CD4-positive, alpha-beta T cell (primary cell): ENCODE measurements around the gene SLC25A51. TPM values are rescaled to one million over a fixed set of nuclear protein-coding genes. Genes with fewer than 3 reads are reported as not detected.

Experiments
- ATAC-seq: fragments of 200-7000 bp; cut with Tn5 transposase; one replicate; pipeline ENCODE4 v1.10.0; 2022; ENCODE audit warnings: mild to moderate bottlenecking; ENCODE audit not compliant: poor library complexity
- CTCF ChIA-PET: fragments of 350-600 bp; sonication (Branson Sonifier 250); formaldehyde crosslinking; loops from one replicate; lab custom pipeline; 2021; ENCODE audit warnings: antibody characterized with exemption, inconsistent platforms; lab: Charles Lee
- POLR2A ChIA-PET: fragments of 350-600 bp; sonication (Branson Sonifier 250); formaldehyde crosslinking; loops from one replicate; lab custom pipeline; 2021; ENCODE audit warnings: antibody characterized with exemption, inconsistent platforms; lab: Charles Lee
- DNase-seq, 14 experiments: peaks; one replicate each; pipeline ENCODE4 v3.0.0-alpha.2; 2013 to 2020; ENCODE audit warnings: mixed read lengths in 2 of 14
- H3K27ac ChIP-seq, 2 donors: one replicate each; pipeline versions ENCODE4 v1.5.1 to v1.7.0; 2013; ENCODE audit warnings: low read length in 2 of 2, low read depth in 1 of 2, mild to moderate bottlenecking in 1 of 2
- H3K27me3 ChIP-seq, 2 experiments: 1 replicate in 1 of 2; 2 replicates in 1 of 2; pipeline versions ENCODE4 v1.6.1 to v1.7.0; 2013; ENCODE audit warnings: low read length in 2 of 2, control low read depth in 1 of 2, mild to moderate bottlenecking in 1 of 2, moderate library complexity in 1 of 2; ENCODE audit not compliant: insufficient read depth in 2 of 2, control insufficient read depth in 1 of 2
- H3K36me3 ChIP-seq: one replicate; pipeline ENCODE4 v1.6.1; 2013; ENCODE audit warnings: low read length, control low read depth; ENCODE audit not compliant: insufficient read depth
- H3K4me1 ChIP-seq: one replicate; pipeline ENCODE4 v1.6.1; 2013; ENCODE audit warnings: low read length, control low read depth; ENCODE audit not compliant: insufficient read depth
- H3K4me3 ChIP-seq: one replicate; pipeline ENCODE4 v1.5.1; 2013; ENCODE audit warnings: mild to moderate bottlenecking, low read length, moderate library complexity
- H3K9me3 ChIP-seq, 2 experiments: 1 replicate in 1 of 2; 2 replicates in 1 of 2; pipeline versions ENCODE4 v1.6.1 to v1.7.0; 2013; ENCODE audit warnings: low read length in 2 of 2, mild to moderate bottlenecking in 2 of 2, control low read depth in 1 of 2, moderate library complexity in 1 of 2; ENCODE audit not compliant: control insufficient read depth in 1 of 2, insufficient read depth in 1 of 2
- H3K27ac Mint-ChIP-seq: one replicate; pipeline ENCODE4 v1.8.0; 2020; ENCODE audit warnings: mixed read lengths
- H3K27me3 Mint-ChIP-seq: one replicate; pipeline ENCODE4 v1.8.0; 2021; ENCODE audit warnings: mixed read lengths
- H3K36me3 Mint-ChIP-seq: one replicate; pipeline ENCODE4 v1.8.0; 2021; ENCODE audit warnings: low read depth, mixed read lengths
- H3K4me1 Mint-ChIP-seq: one replicate; pipeline ENCODE4 v1.8.0; 2021; ENCODE audit warnings: low read depth, mixed read lengths
- H3K4me3 Mint-ChIP-seq: one replicate; pipeline ENCODE4 v1.8.0; 2020; ENCODE audit warnings: mild to moderate bottlenecking, mixed read lengths
- H3K9me3 Mint-ChIP-seq: one replicate; pipeline ENCODE4 v1.8.0; 2020; ENCODE audit warnings: mixed read lengths
- intact Hi-C, 2 experiments: fragments of 100-400 bp; cut with DNase I in 1 of 2; cut with micrococcal nuclease in 1 of 2; formaldehyde crosslinking; loops; one replicate each; pipeline versions ENCODE4 v1.15.1 to v1.9.0; 2023 to 2025; cut with DNase I, micrococcal nuclease
- total RNA-seq, 174 experiments: library from RNA in 2 of 174; stranded (reverse) in 2 of 174; gene quantifications; one replicate each; pipeline ENCODE4 v1.2.3 and lab custom pipeline; 2021 to 2026
- TF ChIP-seq, protein P1 (sequence below): fragments of 200-600 bp; IDR thresholded peaks from one replicate; pipeline ENCODE4 v1.8.0; 2022; ENCODE audit warnings: antibody characterized with exemption, mild to moderate bottlenecking

Gene SLC25A51
- total RNA-seq, 2 experiments from 2014 or later, result 13.3 to 13.8 TPM

DNA sequence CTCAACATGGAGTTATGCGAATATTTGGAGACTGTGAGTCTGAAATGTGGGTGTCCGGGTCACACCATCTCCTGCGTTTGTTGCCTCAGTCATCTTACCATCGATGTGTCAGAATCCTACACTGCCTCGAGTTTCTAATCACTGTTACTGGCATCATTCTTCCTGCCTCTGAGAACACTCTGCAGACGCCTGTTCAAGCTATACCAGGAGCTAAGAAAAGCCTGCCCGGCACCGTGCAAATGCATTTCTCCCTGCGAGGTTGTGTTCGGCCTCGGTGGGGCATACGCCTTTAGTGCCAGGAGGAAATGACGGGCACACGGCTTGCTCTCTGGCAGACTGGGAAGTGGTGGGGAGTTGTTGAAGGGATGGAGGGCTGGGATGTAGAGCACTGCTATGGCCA lies 31.2 kb upstream of the SLC25A51 start:
- ATAC-seq (no peak), DNase-seq (no peak)
- Histone ChIP-seq H3K9me3 (no peaks in the 10 kb centered on the region), H3K27ac (no peak overlapping the region), H3K4me1 (no peaks in the 10 kb centered on the region), H3K27me3 (no peaks in the 10 kb centered on the region), H3K36me3 (no peaks in the 10 kb centered on the region), H3K4me3 (no peak overlapping the region)
- POLR2A ChIA-PET, result no interaction called here
- H3K27ac Mint-ChIP-seq, result no peak overlapping the region
- H3K4me1 Mint-ChIP-seq, result no peaks in the 10 kb centered on the region
- no peaks in the 10 kb centered on the region for H3K27me3 Mint-ChIP-seq
- H3K4me3 Mint-ChIP-seq, result no peak overlapping the region
- H3K9me3 Mint-ChIP-seq, result no peaks in the 10 kb centered on the region
- intact Hi-C loops, result loop anchor here in 1 of 2 experiments (10.0 kb wide), 1 partner anchor 60 kb away; no protein-coding TSS in a partner anchor
- TF ChIP-seq, protein P1, sequence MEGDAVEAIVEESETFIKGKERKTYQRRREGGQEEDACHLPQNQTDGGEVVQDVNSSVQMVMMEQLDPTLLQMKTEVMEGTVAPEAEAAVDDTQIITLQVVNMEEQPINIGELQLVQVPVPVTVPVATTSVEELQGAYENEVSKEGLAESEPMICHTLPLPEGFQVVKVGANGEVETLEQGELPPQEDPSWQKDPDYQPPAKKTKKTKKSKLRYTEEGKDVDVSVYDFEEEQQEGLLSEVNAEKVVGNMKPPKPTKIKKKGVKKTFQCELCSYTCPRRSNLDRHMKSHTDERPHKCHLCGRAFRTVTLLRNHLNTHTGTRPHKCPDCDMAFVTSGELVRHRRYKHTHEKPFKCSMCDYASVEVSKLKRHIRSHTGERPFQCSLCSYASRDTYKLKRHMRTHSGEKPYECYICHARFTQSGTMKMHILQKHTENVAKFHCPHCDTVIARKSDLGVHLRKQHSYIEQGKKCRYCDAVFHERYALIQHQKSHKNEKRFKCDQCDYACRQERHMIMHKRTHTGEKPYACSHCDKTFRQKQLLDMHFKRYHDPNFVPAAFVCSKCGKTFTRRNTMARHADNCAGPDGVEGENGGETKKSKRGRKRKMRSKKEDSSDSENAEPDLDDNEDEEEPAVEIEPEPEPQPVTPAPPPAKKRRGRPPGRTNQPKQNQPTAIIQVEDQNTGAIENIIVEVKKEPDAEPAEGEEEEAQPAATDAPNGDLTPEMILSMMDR, result no peak
- no peaks in the 10 kb centered on the region for H3K36me3 Mint-ChIP-seq
- CTCF ChIA-PET, result no interaction called here

DNA sequence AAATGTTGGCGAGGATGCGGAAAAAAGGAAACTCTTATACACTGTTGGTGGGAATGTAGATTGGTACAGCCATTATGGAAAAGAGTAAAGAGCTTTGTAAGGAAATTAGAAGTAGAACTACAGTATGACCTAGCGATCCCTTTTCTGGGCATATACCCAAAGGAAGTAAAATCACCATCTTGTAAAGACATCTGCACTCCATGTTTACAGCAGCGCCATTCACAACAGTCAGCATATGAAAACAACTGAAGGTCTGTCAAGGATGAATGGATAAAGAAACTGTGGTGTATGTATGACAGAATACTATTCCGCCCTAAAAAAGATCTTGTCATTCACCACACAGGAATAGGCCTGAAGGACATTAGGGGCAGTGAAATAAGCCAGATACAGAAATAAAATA lies 27.7 kb upstream of the SLC25A51 start:
- TF ChIP-seq, protein P1, result no peak
- ChIA-PET POLR2A (no interaction called here), CTCF (interaction anchor here (0.9 kb wide), 1 partner anchor 18 kb away, joined by 4 read pairs; no protein-coding TSS in a partner anchor)
- H3K4me3 Mint-ChIP-seq, result no peak overlapping the region
- no peaks in the 10 kb centered on the region for H3K36me3 ChIP-seq
- no peaks in the 10 kb centered on the region for H3K9me3 Mint-ChIP-seq
- H3K27ac Mint-ChIP-seq, result no peak overlapping the region
- no peak overlapping the region for H3K27ac ChIP-seq
- intact Hi-C loops, result loop anchor here in 1 of 2 experiments (10.0 kb wide), 1 partner anchor 57 kb away; no protein-coding TSS in a partner anchor
- no peaks in the 10 kb centered on the region for H3K9me3 ChIP-seq
- H3K4me1 ChIP-seq, result no peaks in the 10 kb centered on the region
- no peak for ATAC-seq
- H3K27me3 ChIP-seq, result no peaks in the 10 kb centered on the region
- no peak for DNase-seq
- no peak overlapping the region for H3K4me3 ChIP-seq
- no peaks in the 10 kb centered on the region for H3K36me3 Mint-ChIP-seq
- H3K27me3 Mint-ChIP-seq, result no peaks in the 10 kb centered on the region
- H3K4me1 Mint-ChIP-seq, result no peaks in the 10 kb centered on the region

DNA sequence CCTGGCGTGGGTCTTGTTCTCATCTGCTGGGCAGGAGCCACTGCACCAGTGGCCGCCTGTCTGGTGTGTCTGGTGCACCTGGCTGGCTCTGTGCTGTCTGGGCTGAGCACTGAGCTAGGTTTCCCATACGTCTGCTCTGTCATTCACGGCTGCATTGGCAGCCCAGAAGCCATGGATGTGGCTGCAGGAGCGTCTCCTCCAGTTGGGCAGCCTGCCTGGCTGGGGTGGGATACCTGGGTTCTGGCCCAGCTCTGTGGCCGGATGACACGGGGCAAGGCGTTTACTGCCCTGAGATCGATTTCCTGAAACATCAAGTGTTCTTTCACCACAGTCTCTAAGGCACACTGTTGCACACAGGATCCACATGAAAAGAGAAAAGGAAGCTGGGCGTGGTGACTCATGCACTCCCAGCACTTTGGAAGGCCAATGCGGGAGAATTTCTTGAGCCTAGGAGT lies 25.5 kb upstream of the SLC25A51 start:
- no peak for ATAC-seq
- no peaks in the 10 kb centered on the region for H3K4me1 ChIP-seq
- H3K36me3 ChIP-seq, result no peaks in the 10 kb centered on the region
- no peaks in the 10 kb centered on the region for H3K27me3 ChIP-seq
- no peaks in the 10 kb centered on the region for H3K27me3 Mint-ChIP-seq
- no peaks in the 10 kb centered on the region for H3K9me3 ChIP-seq
- H3K4me3 Mint-ChIP-seq, result no peak overlapping the region
- no peaks in the 10 kb centered on the region for H3K36me3 Mint-ChIP-seq
- H3K27ac ChIP-seq, result no peak overlapping the region
- POLR2A ChIA-PET, result no interaction called here
- no peak overlapping the region for H3K27ac Mint-ChIP-seq
- intact Hi-C loops, result no loop called here
- H3K4me1 Mint-ChIP-seq, result no peaks in the 10 kb centered on the region
- H3K9me3 Mint-ChIP-seq, result no peaks in the 10 kb centered on the region
- peak in 1 of 14 experiments; percentile 34 for DNase-seq
- CTCF ChIA-PET, result no interaction called here
- TF ChIP-seq, protein P1, result no peak
- H3K4me3 ChIP-seq, result no peak overlapping the region
